OCI-LY7 (cell line): ENCODE measurements around the gene HNRNPL. TPM values are rescaled to one million over a fixed set of nuclear protein-coding genes. Genes with fewer than 3 reads are reported as not detected.
A peak's percentile ranks its signal among the peaks of the same experiment; 100 is the strongest.

Source experiments
- BruUV-seq: library from RNA; stranded (reverse); fragments of 400-500 nt; replicated peaks from 2 replicates; lab custom pipeline; 2021; lab: Mats Ljungman, UMichigan
- CTCF ChIA-PET: fragments of 300-600 bp; sonication (Branson Sonifier 250); formaldehyde crosslinking; loops from one replicate; lab custom pipeline; 2022; ENCODE audit warnings: antibody characterized with exemption; ENCODE audit not compliant: unreplicated experiment; lab: Charles Lee
- POLR2A ChIA-PET: fragments of 300-600 bp; sonication (Branson Sonifier 250); formaldehyde crosslinking; loops from one replicate; lab custom pipeline; 2022; ENCODE audit warnings: antibody characterized with exemption; lab: Charles Lee
- DNase-seq: peaks from one replicate; pipeline ENCODE4 v3.0.0-alpha.2; 2015; ENCODE audit warnings: low spot score
- H2AFZ ChIP-seq: fragments of 200-600 bp; sonication (generic), shearing (Covaris generic); 2 replicates; pipeline ENCODE4 v1.6.1; 2014; ENCODE audit warnings: mild to moderate bottlenecking, antibody characterized with exemption, low read length, moderate library complexity
- H3K27ac ChIP-seq: fragments of 200-600 bp; sonication (generic); 2 replicates; pipeline ENCODE4 v1.5.1; 2014; ENCODE audit warnings: mixed run types, low read depth, mild to moderate bottlenecking, moderate library complexity, low read length, inconsistent platforms; ENCODE audit not compliant: poor library complexity, severe bottlenecking
- H3K36me3 ChIP-seq: fragments of 200-600 bp; sonication (generic); 2 replicates; pipeline ENCODE4 v1.6.1; 2014; ENCODE audit warnings: mild to moderate bottlenecking, antibody characterized with exemption, low read length, moderate library complexity, mixed read lengths; ENCODE audit not compliant: insufficient read depth
- H3K4me1 ChIP-seq: fragments of 200-600 bp; sonication (generic); 2 replicates; pipeline ENCODE4 v1.5.1; 2014; ENCODE audit warnings: mild to moderate bottlenecking, low read length; ENCODE audit not compliant: insufficient read depth, poor library complexity, severe bottlenecking
- H3K4me2 ChIP-seq: fragments of 200-600 bp; sonication (generic); 2 replicates; pipeline ENCODE4 v1.6.1; 2014; ENCODE audit warnings: mild to moderate bottlenecking, low read length
- H3K4me3 ChIP-seq: fragments of 200-600 bp; sonication (generic); 2 replicates; pipeline ENCODE4 v1.5.1; 2014; ENCODE audit warnings: mild to moderate bottlenecking, low read depth, low read length; ENCODE audit not compliant: poor library complexity, severe bottlenecking
- H3K79me2 ChIP-seq: fragments of 200-600 bp; sonication (generic); 2 replicates; pipeline ENCODE4 v1.6.1; 2016; ENCODE audit warnings: low read depth, mild to moderate bottlenecking, low read length, moderate library complexity, mixed read lengths; ENCODE audit not compliant: insufficient read depth
- H3K9me2 ChIP-seq: fragments of 200-600 bp; sonication (generic); 2 replicates; pipeline ENCODE4 v1.6.1; 2016; ENCODE audit warnings: mild to moderate bottlenecking, low read length, mixed read lengths; ENCODE audit not compliant: insufficient read depth
- H3K9me3 ChIP-seq: fragments of 200-600 bp; sonication (generic); 2 replicates; pipeline ENCODE4 v1.6.1; 2014; ENCODE audit warnings: mild to moderate bottlenecking, mixed run types, low read length, mixed read lengths
- H4K20me1 ChIP-seq: fragments of 200-600 bp; sonication (generic); 2 replicates; pipeline ENCODE4 v1.6.1; 2014; ENCODE audit warnings: mild to moderate bottlenecking, antibody characterized with exemption, low read length, moderate library complexity, mixed read lengths; ENCODE audit not compliant: insufficient read depth
- EZH2phosphoT487 ChIP-seq: fragments of 200-600 bp; sonication (generic); IDR thresholded peaks from 2 replicates; pipeline ENCODE4 v1.6.1; 2018; ENCODE audit warnings: low read depth, borderline replicate concordance, mild to moderate bottlenecking, mixed run types, antibody characterized with exemption, low read length, moderate library complexity, mixed read lengths
- intact Hi-C: fragments of 100-400 bp; cut with micrococcal nuclease; formaldehyde crosslinking; loops from one replicate; pipeline ENCODE4 v1.10.0; 2022; ENCODE audit not compliant: unreplicated experiment
- total RNA-seq, 2 experiments: library from RNA; depleted of rRNA in 1 of 2; stranded (reverse); fragments of >200 nt in 1 of 2; shearing (Covaris generic) in 1 of 2; gene quantifications; 2 replicates each; pipeline ENCODE4 v1.2.3, GENCODE V29; 2014 to 2022
- TF ChIP-seq, protein P1 (sequence below): fragments of 200-600 bp; sonication (generic); conservative IDR thresholded peaks from 2 replicates; pipeline ENCODE4 v1.5.1; 2014; ENCODE audit warnings: mild to moderate bottlenecking, antibody characterized with exemption, low read length, moderate library complexity, mixed read lengths

The HNRNPL gene
- total RNA-seq, 2 experiments from 2014 or later = 263 to 655 TPM

DNA sequence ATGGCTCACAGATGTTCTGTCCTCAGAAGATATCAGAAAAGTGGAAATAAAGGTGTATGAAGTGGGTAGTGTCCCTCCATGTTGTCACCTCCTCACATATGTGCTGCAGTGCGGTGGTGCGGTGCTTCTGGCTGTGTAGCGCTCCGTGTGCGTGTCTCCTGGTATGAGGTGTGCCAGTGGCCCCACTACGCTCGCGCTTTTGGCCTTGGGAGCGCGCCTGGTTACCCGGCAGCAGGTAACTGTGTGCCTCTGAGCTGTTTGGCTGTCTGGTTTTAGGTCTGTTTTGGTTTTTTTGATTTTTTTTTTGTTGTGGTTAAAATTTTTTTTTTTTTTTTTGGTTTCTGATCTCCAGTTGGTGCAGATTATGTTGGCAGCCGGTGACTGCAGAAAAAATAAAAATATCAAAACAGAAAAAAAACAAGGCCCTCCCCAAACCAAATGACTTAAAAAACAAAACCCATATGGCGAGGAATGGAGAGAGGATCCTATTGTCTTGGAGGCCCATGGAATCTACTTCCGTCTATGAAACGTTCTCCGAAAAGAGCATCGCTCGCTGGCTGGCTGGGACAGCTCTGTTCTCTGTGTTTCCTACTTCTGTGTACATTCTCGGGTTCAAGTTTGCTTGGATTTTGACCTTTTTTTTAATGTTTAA lies 7.9 kb downstream of the HNRNPL start:
- Histone ChIP-seq H2AFZ (no peak overlapping the region), H3K4me2 (no peak overlapping the region), H3K36me3 (peaks cover 99% of the 10 kb centered on the region), H3K9me3 (no peaks in the 10 kb centered on the region), H3K79me2 (peaks cover 54% of the 10 kb centered on the region), H3K27ac (no peak overlapping the region), H3K4me1 (peaks cover 14% of the 10 kb centered on the region), H4K20me1 (peaks cover 38% of the 10 kb centered on the region), H3K4me3 (no peak overlapping the region), H3K9me2 (no peaks in the 10 kb centered on the region)
- BruUV-seq = TSS peak; percentile 17
- DNase-seq = no peak
- TF ChIP-seq, protein P1, sequence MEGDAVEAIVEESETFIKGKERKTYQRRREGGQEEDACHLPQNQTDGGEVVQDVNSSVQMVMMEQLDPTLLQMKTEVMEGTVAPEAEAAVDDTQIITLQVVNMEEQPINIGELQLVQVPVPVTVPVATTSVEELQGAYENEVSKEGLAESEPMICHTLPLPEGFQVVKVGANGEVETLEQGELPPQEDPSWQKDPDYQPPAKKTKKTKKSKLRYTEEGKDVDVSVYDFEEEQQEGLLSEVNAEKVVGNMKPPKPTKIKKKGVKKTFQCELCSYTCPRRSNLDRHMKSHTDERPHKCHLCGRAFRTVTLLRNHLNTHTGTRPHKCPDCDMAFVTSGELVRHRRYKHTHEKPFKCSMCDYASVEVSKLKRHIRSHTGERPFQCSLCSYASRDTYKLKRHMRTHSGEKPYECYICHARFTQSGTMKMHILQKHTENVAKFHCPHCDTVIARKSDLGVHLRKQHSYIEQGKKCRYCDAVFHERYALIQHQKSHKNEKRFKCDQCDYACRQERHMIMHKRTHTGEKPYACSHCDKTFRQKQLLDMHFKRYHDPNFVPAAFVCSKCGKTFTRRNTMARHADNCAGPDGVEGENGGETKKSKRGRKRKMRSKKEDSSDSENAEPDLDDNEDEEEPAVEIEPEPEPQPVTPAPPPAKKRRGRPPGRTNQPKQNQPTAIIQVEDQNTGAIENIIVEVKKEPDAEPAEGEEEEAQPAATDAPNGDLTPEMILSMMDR = no peak
- no peak for TF ChIP-seq EZH2phosphoT487
- CTCF ChIA-PET = no interaction called here
- POLR2A ChIA-PET = no interaction called here
- intact Hi-C loops = no loop called here

DNA sequence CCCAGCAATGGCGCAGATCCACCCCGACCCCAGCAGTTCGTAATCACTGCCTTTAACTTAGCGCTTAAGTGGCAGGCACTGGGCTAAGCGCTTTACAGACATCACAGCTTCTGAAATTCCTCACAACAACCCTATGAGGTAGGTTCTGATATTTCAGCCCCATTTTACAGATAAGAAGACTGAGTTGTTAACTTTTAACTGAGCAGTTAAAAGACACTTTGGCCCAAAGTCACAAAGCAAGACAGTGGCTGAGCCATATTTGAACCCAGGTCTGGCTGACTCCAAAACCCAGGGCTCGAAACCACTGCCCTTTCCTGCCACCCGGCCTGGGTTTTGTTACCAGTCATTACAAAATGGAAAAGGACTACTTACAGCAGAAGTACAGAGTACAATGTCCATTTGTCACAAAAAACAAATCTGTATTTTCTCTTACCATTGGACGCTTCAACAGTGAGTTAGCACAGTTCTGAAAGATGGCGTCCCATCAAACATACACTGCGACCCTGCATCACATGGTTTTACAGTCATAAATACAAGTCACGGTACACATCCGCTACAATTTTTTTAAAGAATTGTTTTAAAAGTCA lies 8.5 kb downstream of the HNRNPL start:
- intact Hi-C loops = no loop called here
- Histone ChIP-seq H3K4me3 (no peak overlapping the region), H2AFZ (no peak overlapping the region), H3K27ac (no peak overlapping the region), H3K4me2 (no peak overlapping the region), H4K20me1 (peaks cover 36% of the 10 kb centered on the region), H3K79me2 (peaks cover 48% of the 10 kb centered on the region), H3K4me1 (peaks cover 13% of the 10 kb centered on the region), H3K9me2 (no peaks in the 10 kb centered on the region), H3K36me3 (peaks cover 99% of the 10 kb centered on the region), H3K9me3 (no peaks in the 10 kb centered on the region)
- ChIA-PET POLR2A (interaction anchor here (0.5 kb wide), 1 partner anchor 45 kb away, joined by 3 read pairs; no protein-coding TSS in a partner anchor), CTCF (no interaction called here)
- no TSS peak for BruUV-seq
- DNase-seq = no peak
- TF ChIP-seq, protein P1 = no peak
- TF ChIP-seq EZH2phosphoT487 = no peak

DNA sequence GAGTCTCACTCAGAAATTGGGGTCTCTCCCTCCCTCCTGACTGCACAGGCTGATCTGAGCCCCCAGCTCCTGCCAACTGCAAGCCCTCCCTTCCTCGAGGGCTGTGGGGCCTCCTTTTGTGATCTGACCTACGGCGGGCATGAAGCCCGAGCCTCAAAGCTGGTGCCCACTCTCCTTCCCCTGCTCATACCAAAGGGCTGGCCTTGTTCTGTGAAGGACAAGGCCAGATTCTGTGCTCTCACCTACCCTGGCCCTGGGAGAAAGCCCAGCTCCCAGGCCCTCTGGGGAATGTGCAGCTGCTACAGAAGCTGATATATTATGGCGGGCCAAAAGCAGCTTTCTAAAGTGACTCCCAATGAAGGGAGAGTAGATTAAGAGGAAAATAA lies 9.2 kb downstream of the HNRNPL start:
- peaks cover 31% of the 10 kb centered on the region for H4K20me1 ChIP-seq
- H3K27ac ChIP-seq = no peak overlapping the region
- H3K9me3 ChIP-seq = no peaks in the 10 kb centered on the region
- H3K9me2 ChIP-seq = no peaks in the 10 kb centered on the region
- BruUV-seq = no TSS peak
- DNase-seq = no peak
- H2AFZ ChIP-seq = no peak overlapping the region
- intact Hi-C loops = no loop called here
- H3K36me3 ChIP-seq = peaks cover 99% of the 10 kb centered on the region
- ChIA-PET POLR2A (no interaction called here), CTCF (interaction anchor here (0.5 kb wide), 1 partner anchor 71 kb away, joined by 4 read pairs; no protein-coding TSS in a partner anchor)
- H3K4me3 ChIP-seq = no peak overlapping the region
- H3K4me2 ChIP-seq = no peak overlapping the region
- peaks cover 13% of the 10 kb centered on the region for H3K4me1 ChIP-seq
- TF ChIP-seq, protein P1 = no peak
- no peak for TF ChIP-seq EZH2phosphoT487
- peaks cover 41% of the 10 kb centered on the region for H3K79me2 ChIP-seq
